ENCODE data around the gene TRIM73.
A peak's percentile ranks its signal among the peaks of the same experiment; 100 is the strongest.
"Not testable (repeated sequence)": the region's sequence is repeated elsewhere in the genome, so short reads cannot be mapped to it uniquely, and the experiment has no call there.

The TRIM73 gene

GRCh38 chr7:75415829-75416373 is 20.5 kb downstream of the TRIM73 start:
- not testable (repeated sequence) for DNase-seq

GRCh38 chr7:75416787-75417186 is 21.4 kb downstream of the TRIM73 start:
- DNase-seq = not testable (repeated sequence)

GRCh38 chr7:75418292-75418858 is 22.9 kb downstream of the TRIM73 start:
- not testable (repeated sequence) for DNase-seq

- not testable (repeated sequence) for DNase-seq
Measured at GRCh38 chr7:75419210-75419609, 23.8 kb downstream of the TRIM73 start.

GRCh38 chr7:75419693-75420092 is 24.3 kb downstream of the TRIM73 start:
- not testable (repeated sequence) for DNase-seq

GRCh38 chr7:75420152-75420551 is 24.7 kb downstream of the TRIM73 start:
- DNase-seq = not testable (repeated sequence)

GRCh38 chr7:75421798-75422710 is 26.6 kb downstream of the TRIM73 start:
- not testable (repeated sequence) for DNase-seq

GRCh38 chr7:75423481-75423880 is 28.1 kb downstream of the TRIM73 start:
- not testable (repeated sequence) for DNase-seq

GRCh38 chr7:75439000-75439399 is 43.6 kb downstream of the TRIM73 start:
- DNase-seq = not testable (repeated sequence)

GRCh38 chr7:75442101-75442464 is 46.7 kb downstream of the TRIM73 start:
- not testable (repeated sequence) for DNase-seq

GRCh38 chr7:75442465-75443111 is 47.2 kb downstream of the TRIM73 start:
- DNase-seq = peak in 1 of 2 donors; percentile 4

GRCh38 chr7:75449946-75450345 is 54.5 kb downstream of the TRIM73 start:
- not testable (repeated sequence) for DNase-seq

- not testable (repeated sequence) for DNase-seq
Measured at GRCh38 chr7:75452494-75452955, 57.1 kb downstream of the TRIM73 start.
